ENCODE results near the gene ADD3.

ADD3 gene

DNA sequence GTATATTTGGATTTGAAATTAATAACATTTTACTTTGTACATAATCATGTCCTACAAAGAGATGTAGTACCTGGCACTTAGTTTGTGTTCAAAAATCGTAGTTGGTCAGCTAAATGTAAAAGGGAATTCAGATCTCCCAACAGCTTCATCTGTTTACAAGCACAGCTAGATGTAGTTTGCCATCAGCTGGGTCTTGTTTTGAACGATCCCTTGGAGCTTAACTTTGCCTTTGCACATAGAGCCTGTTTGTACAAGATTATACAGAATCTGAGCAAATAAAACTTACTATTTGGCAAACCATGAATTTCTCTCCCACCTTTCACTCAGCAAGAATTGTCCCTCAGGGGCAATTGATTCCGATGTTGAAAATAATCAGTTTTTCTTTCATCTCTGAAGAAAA is 36.1 kb upstream of the ADD3 start:
- TF ChIP-seq, protein P1, sequence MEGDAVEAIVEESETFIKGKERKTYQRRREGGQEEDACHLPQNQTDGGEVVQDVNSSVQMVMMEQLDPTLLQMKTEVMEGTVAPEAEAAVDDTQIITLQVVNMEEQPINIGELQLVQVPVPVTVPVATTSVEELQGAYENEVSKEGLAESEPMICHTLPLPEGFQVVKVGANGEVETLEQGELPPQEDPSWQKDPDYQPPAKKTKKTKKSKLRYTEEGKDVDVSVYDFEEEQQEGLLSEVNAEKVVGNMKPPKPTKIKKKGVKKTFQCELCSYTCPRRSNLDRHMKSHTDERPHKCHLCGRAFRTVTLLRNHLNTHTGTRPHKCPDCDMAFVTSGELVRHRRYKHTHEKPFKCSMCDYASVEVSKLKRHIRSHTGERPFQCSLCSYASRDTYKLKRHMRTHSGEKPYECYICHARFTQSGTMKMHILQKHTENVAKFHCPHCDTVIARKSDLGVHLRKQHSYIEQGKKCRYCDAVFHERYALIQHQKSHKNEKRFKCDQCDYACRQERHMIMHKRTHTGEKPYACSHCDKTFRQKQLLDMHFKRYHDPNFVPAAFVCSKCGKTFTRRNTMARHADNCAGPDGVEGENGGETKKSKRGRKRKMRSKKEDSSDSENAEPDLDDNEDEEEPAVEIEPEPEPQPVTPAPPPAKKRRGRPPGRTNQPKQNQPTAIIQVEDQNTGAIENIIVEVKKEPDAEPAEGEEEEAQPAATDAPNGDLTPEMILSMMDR (IDR thresholded peaks at IDR 0.05; ENCODE audit: insufficient read depth, missing control alignments), result no peak
- FAIRE-seq, result no peak
- no peak for DNase-seq (ENCODE audit: insufficient read length, low spot score)

DNA sequence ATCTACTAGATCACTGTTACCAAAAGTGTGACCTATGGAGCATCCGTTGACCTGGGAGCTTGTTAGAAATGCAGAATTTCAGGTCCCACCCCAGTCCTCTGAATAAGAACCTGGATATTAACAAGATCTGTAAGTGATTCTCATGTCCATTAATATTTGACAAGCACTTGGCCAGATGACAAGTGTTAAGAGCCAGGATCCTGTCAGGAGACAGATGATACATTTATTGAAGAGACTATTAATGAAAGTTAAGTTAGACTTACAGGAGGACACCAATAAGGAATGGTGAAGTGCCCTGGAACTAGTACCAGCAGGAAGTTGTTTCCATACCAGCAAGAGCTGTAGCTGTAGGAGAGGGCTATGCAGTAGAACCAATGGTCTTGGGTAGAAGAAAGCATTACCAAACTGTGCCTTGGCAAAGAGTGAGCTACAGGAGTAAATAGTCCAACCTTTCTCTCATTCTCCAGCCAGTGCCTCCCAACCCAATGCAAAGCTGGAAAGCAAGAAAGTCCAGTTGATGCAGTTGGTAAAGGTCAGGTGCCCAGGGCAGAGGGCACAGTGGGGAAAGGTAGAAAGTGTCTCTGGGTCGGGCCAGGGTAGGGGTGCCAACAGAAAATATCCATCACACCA is 35.3 kb upstream of the ADD3 start:
- TF ChIP-seq, protein P1 (IDR thresholded peaks at IDR 0.05; ENCODE audit: insufficient read depth, missing control alignments), result no peak
- DNase-seq (ENCODE audit: insufficient read length, low spot score) (no peak), FAIRE-seq (no peak)

DNA sequence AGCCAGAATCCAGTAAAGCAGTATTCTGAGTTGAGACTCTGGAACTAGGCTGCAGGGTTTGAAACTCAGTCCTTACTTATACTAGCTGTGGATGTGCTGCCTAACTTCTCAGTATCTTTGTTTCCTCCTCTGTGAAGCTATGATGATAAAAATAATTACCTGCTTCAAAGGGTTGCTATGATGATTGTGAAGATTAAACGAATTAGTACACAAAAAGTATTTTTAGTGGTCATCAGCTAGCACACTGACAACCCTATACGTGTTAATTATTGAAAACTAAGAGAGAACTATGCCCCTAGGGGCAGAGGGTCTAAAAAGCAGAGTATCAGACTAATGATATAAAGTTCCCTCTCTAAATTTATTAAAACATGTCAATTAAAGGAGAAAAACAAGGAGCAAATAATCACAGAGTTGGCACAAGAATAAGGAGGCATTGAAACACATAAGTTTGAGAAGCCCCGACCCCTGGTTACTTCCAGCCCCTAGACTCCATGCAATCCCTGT is 34.4 kb upstream of the ADD3 start:
- no peak for FAIRE-seq

DNA sequence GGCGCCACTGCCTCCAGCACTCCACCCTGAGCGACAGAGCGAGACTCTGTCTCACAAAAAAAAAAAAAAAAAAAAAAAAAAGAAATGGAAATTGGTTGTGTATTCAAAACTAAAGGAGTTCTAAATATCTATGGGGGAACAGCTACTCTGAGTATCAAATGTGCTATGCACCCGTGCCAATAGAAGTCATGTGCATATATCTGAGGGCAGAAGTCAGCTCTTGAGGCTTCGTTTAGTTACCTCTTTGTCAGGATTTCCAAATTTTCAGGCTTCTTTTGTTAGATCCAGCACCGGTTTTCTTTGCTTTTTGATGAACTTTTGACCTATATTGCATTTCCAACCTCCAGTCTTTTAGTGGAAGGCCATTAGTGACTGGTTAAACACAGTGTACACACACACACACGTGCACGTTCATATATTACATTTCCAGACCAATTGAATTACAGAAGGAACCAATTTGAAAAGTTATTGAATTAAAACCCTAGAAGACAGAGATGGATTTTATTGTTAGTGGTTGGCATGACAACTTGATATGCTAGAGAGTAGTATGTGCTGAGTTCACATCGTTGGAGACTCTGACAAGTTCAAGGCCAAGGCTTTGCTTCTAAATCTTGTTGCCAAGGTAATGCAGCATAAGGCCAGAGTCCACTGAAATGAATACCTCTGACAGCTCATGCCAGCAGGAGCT is 33.1 kb upstream of the ADD3 start:
- TF ChIP-seq, protein P1 (IDR thresholded peaks at IDR 0.05; ENCODE audit: insufficient read depth, missing control alignments), result no peak
- no peak for FAIRE-seq
- no peak for DNase-seq (ENCODE audit: insufficient read length, low spot score)

More for the DNA sequence above, 34.4 kb upstream of the ADD3 start:
- TF ChIP-seq, protein P1 (IDR thresholded peaks at IDR 0.05; ENCODE audit: insufficient read depth, missing control alignments), result no peak
- DNase-seq (ENCODE audit: insufficient read length, low spot score), result no peak

DNA sequence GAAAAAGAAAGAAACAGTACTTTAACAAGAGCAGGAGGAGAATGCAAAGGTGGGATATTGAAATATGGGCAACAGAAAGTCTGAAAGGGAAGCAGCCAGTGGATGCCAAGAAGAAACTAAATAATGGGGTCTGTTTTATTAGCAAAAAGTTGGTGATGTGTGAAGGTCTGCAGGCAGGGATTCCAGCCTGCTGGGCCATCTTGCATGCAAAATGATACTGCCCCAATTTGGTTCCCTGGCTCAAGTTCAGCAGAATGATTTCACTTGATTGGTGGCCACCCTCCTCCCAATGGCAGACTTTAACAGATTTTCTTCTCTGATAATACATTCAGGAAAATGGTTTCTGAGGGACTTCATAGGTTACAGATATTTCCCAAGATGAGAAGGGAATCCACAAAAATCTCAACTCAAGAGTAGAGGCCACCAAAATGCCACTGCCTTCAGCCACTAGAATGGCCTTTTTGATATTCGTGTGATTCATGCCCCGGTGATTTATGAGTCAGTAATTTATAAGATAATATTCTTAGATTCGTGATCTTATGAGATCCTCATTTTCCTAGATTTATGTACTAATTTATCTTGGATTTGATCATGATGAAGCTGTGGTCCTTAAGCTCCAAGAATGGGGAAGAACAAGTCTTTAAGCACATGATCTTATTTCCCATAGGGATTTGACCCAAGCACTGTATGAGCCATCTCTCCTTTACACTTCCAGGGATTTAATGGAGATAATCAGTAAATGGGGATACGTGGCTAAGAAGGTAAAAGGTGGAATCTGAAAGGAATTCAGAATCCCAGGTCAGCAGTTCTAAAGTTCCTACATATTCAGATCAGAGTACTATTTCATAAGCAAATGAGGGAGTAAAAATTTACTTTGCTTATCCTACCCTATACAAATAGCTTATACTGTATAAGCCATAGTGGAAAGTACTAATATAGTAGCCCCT is 32.3 kb upstream of the ADD3 start:
- no peak for FAIRE-seq
- DNase-seq (ENCODE audit: insufficient read length, low spot score), result no peak
- TF ChIP-seq, protein P1 (IDR thresholded peaks at IDR 0.05; ENCODE audit: insufficient read depth, missing control alignments), result no peak

DNA sequence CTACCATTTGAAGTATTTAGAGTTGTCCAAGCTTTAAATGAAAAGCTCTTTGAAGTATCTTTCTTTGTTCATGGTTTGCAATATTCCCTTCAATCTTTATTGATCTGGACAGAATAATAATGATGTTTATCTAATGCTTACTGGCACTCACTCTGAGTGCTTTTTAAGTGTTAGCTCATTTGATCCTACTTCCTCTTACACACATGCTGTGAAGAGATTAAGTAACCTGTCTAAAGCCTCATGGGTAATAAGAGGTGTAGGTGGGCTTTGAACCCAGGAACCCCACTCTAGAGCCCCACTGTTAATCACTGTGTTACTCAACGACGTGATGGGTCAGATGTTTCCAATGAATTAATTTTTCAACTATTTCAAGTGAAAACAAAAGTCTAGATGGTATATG is 31.1 kb upstream of the ADD3 start:
- TF ChIP-seq, protein P1 (IDR thresholded peaks at IDR 0.05; ENCODE audit: insufficient read depth, missing control alignments), result no peak
- FAIRE-seq, result no peak

More for the DNA sequence above, 31.1 kb upstream of the ADD3 start:
- DNase-seq (ENCODE audit: insufficient read length, low spot score), result no peak

Data from D721Med (cell line).